Measurements from ENCODE around the gene SPECC1L.

Gene SPECC1L, protein sequence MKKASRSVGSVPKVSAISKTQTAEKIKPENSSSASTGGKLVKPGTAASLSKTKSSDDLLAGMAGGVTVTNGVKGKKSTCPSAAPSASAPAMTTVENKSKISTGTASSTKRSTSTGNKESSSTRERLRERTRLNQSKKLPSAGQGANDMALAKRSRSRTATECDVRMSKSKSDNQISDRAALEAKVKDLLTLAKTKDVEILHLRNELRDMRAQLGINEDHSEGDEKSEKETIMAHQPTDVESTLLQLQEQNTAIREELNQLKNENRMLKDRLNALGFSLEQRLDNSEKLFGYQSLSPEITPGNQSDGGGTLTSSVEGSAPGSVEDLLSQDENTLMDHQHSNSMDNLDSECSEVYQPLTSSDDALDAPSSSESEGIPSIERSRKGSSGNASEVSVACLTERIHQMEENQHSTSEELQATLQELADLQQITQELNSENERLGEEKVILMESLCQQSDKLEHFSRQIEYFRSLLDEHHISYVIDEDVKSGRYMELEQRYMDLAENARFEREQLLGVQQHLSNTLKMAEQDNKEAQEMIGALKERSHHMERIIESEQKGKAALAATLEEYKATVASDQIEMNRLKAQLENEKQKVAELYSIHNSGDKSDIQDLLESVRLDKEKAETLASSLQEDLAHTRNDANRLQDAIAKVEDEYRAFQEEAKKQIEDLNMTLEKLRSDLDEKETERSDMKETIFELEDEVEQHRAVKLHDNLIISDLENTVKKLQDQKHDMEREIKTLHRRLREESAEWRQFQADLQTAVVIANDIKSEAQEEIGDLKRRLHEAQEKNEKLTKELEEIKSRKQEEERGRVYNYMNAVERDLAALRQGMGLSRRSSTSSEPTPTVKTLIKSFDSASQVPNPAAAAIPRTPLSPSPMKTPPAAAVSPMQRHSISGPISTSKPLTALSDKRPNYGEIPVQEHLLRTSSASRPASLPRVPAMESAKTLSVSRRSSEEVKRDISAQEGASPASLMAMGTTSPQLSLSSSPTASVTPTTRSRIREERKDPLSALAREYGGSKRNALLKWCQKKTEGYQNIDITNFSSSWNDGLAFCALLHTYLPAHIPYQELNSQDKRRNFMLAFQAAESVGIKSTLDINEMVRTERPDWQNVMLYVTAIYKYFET

DNA sequence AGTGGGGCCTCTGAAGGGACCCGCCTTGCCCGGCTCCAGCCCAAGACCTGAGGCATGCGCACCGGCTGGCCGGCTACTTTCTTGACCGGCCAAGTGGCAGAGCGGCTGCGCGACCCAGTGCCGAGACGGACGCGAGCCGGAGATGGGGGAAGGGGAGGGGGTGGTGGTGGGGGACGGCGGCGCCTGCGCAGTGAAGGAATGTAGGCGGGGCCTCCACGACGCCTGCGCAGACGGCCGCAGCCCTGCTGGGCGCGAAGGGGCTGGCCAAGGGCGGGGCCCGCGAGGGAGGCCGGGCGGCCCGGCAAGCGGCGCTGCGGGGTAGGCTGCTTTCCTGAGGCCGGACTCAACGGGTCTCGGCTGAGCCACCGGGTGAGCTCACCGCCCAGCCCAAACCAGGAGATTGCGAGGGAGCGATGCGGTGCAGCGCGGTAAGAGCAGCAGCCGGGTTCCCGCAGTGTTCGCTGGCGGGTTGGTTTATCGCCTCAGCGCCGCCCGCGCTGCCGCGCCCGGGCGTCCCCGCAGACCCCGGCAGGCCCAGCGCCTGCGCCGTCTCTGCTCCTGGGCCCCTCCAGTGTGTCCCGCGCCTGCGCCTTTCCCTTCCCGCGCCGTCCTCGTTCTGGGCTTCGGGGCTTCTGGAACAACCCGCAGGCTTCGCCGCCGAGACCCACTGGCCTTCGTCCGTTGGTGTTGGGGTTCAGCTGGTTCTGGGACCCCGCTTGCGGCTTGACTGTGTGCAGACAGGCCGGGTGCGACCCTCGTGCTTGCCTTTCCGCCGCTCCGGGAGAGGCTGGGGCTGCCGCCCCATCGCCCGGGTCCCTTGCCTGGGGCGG, at the start of gene SPECC1L:
Gene SPECC1L (plus strand): TSS at position 276 of the 830 bp plus-strand sequence. CDS start 31,401 bp downstream, outside the sequence.
- no peaks in the 10 kb centered on the region for H3K27me3 ChIP-seq (ENCODE audit: low read depth, low read length)
- peaks cover 0 to 5% of the 10 kb centered on the region in 2 donors for H3K36me3 ChIP-seq (ENCODE audit: control insufficient read depth in 1 of 2, insufficient read depth in 2 of 2, low read length in 2 of 2)
- peaks cover 0 to 21% of the 10 kb centered on the region in 2 donors for H3K4me1 ChIP-seq (ENCODE audit: control insufficient read depth in 1 of 2, insufficient read depth in 2 of 2, low read length in 2 of 2)
- no peaks in the 10 kb centered on the region for H3K9me3 ChIP-seq (ENCODE audit: control insufficient read depth in 1 of 2, low read length in 2 of 2)
- peak within 1 kb of the TSS; percentile 76 to 90 for H3K4me3 ChIP-seq (ENCODE audit: low read depth in 1 of 2, low read length in 2 of 2)
- H3K27ac ChIP-seq (ENCODE audit: low read length), result peak within 1 kb of the TSS; percentile 71

DNA sequence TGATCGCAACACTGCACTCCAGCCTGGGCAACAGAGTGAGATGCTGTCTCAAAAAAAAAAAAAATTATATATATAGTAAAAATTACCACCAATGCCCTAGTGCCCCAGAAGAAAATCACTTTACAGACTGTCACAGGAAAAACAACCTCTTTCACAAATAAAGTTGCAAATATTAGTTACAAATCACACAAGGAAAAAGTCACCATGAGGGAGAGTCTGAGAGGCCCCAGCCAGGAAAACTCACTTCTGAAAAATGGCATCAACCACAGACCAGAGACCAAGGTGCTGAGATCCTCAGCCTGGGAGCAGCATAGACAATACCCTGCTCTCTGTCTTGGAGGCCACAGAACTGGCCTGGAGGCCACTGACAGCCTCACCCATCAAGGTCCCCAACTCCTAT, 46.2 kb upstream of the SPECC1L start:
- Histone ChIP-seq H3K36me3 (ENCODE audit: control insufficient read depth in 1 of 2, insufficient read depth in 2 of 2, low read length in 2 of 2) (peaks cover 0 to 4% of the 10 kb centered on the region in 2 donors), H3K27me3 (ENCODE audit: low read depth, low read length) (no peaks in the 10 kb centered on the region)

DNA sequence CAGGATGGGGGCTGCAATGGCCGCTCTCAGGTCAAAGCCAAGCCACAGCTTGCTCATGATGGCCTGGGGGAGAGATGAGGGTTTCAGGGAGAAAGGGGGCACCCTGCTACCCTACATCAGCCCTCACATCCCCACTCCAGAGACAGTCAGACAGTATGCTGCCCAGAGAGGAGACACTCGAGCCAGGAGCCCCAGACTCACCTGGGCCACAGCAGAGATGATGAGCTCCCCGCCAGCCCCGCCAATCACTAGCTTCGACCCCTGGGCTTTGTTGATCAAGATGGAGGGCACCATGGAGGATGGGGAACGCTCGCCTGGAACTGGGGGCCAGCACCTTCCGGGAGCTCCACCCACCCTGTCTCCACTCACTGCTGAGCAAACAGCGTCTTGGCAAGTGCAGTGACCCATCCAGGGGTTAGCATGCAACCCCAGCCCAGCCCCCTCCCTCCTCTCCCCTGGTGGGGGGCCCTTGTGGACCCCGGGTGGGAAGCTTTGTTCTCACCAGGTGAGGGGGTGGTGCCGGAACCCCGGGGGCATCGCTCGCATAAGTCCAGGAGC, 45.5 kb upstream of the SPECC1L start:
- H3K4me1 ChIP-seq (ENCODE audit: control insufficient read depth in 1 of 2, insufficient read depth in 2 of 2, low read length in 2 of 2), result no peaks in the 10 kb centered on the region
- no peak overlapping the region for H3K4me3 ChIP-seq (ENCODE audit: low read depth in 1 of 2, low read length in 2 of 2)
- no peak overlapping the region for H3K27ac ChIP-seq (ENCODE audit: low read length)
- peaks cover 0 to 4% of the 10 kb centered on the region in 2 donors for H3K36me3 ChIP-seq (ENCODE audit: control insufficient read depth in 1 of 2, insufficient read depth in 2 of 2, low read length in 2 of 2)
- no peaks in the 10 kb centered on the region for H3K27me3 ChIP-seq (ENCODE audit: low read depth, low read length)
- peaks cover 4 to 8% of the 10 kb centered on the region in 2 donors for H3K9me3 ChIP-seq (ENCODE audit: control insufficient read depth in 1 of 2, low read length in 2 of 2)

More for the DNA sequence above, 46.2 kb upstream of the SPECC1L start:
- Histone ChIP-seq H3K9me3 (ENCODE audit: control insufficient read depth in 1 of 2, low read length in 2 of 2) (peaks cover 4 to 8% of the 10 kb centered on the region in 2 donors), H3K4me1 (ENCODE audit: control insufficient read depth in 1 of 2, insufficient read depth in 2 of 2, low read length in 2 of 2) (no peaks in the 10 kb centered on the region), H3K27ac (ENCODE audit: low read length) (no peak overlapping the region), H3K4me3 (ENCODE audit: low read depth in 1 of 2, low read length in 2 of 2) (no peak overlapping the region)

DNA sequence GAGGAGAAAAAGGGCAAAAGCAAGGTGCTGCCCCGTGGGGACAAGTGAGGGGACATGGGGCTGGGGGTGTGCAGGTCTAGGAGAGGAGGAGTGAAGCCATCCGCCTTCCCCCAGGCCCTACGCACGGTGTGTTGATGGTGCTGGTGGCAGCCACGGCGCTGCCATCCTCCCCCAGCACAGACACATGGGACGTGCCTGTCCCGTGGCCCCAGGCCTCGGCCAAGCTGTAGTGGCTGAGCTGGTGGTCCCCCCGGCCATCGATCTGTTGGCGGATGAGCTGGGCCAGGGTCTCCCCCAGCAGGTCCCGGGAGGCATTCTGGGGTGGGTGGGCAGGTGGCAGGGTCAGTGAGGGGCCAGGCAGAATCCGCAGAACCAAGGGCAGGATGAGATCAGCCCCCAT, 44.7 kb upstream of the SPECC1L start:
- H3K27ac ChIP-seq (ENCODE audit: low read length), result no peak overlapping the region
- H3K27me3 ChIP-seq (ENCODE audit: low read depth, low read length), result no peaks in the 10 kb centered on the region
- peaks cover 0 to 4% of the 10 kb centered on the region in 2 donors for H3K36me3 ChIP-seq (ENCODE audit: control insufficient read depth in 1 of 2, insufficient read depth in 2 of 2, low read length in 2 of 2)
- no peaks in the 10 kb centered on the region for H3K4me1 ChIP-seq (ENCODE audit: control insufficient read depth in 1 of 2, insufficient read depth in 2 of 2, low read length in 2 of 2)
- no peak overlapping the region for H3K4me3 ChIP-seq (ENCODE audit: low read depth in 1 of 2, low read length in 2 of 2)
- H3K9me3 ChIP-seq (ENCODE audit: control insufficient read depth in 1 of 2, low read length in 2 of 2), result peaks cover 4 to 8% of the 10 kb centered on the region in 2 donors

DNA sequence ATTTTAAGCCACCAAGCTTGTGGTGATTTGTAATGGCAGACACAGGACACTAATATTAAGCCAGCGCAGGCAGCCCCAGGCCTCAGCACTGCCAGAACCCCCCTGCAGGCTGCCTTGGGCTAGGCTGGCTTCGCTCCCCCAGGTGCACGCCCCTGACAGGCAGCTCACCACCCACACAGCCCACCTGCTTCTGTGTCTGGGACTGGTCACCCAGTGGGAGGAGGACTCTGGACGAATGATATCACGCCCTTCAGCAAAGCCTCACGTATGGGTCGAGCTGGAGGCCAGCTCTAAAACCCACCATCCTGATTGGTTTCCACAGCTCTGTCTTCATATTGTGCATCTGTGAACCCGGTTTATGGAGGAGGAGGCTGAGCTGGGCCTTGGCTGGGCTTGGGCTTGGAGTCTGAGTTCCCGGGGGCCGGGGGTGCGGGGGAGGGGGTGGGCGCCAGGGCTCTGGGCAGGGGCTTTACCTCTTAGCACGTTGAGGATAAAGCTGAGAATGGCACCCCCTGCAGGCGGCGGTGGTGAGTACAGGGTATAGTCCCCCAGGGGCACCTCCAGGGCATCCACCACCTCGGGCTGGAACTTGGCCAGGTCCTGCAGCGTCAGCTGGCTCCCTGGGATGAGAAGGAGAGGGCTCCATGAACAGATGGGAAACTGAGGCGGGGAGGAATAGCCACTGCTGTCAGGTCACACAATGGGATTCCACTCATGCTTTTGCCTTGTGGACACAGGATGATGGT, 39.5 kb upstream of the SPECC1L start:
- no peak overlapping the region for H3K27ac ChIP-seq (ENCODE audit: low read length)
- no peaks in the 10 kb centered on the region for H3K9me3 ChIP-seq (ENCODE audit: control insufficient read depth in 1 of 2, low read length in 2 of 2)
- no peaks in the 10 kb centered on the region for H3K36me3 ChIP-seq (ENCODE audit: control insufficient read depth in 1 of 2, insufficient read depth in 2 of 2, low read length in 2 of 2)

DNA sequence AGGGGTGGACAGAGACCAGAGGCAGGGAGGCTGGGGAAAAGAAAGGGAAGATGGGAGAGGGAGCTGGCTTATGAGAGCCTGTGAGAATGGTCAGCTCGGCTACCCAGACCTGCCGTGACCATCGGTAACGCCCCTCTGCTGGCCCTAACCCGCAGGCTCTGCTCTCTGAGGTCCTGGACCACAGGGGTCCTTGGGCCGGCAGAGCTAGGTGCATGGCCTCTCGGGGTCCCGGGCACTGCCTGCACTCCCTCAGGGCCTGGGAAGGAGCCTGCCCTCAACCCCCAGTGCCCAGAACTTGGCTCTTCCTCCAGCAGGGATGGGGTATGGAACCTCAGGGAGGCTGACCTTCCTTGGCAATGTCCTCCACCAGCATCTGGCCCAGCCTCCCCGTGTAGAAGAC, 38.9 kb upstream of the SPECC1L start:
- no peaks in the 10 kb centered on the region for H3K36me3 ChIP-seq (ENCODE audit: control insufficient read depth in 1 of 2, insufficient read depth in 2 of 2, low read length in 2 of 2)
- no peaks in the 10 kb centered on the region for H3K4me1 ChIP-seq (ENCODE audit: control insufficient read depth in 1 of 2, insufficient read depth in 2 of 2, low read length in 2 of 2)
- no peak overlapping the region for H3K27ac ChIP-seq (ENCODE audit: low read length)
- no peaks in the 10 kb centered on the region for H3K27me3 ChIP-seq (ENCODE audit: low read depth, low read length)
- no peaks in the 10 kb centered on the region for H3K9me3 ChIP-seq (ENCODE audit: control insufficient read depth in 1 of 2, low read length in 2 of 2)
- no peak overlapping the region for H3K4me3 ChIP-seq (ENCODE audit: low read depth in 1 of 2, low read length in 2 of 2)

More for the DNA sequence above, 39.5 kb upstream of the SPECC1L start:
- H3K4me3 ChIP-seq (ENCODE audit: low read depth in 1 of 2, low read length in 2 of 2), result no peak overlapping the region
- H3K27me3 ChIP-seq (ENCODE audit: low read depth, low read length), result no peaks in the 10 kb centered on the region
- no peaks in the 10 kb centered on the region for H3K4me1 ChIP-seq (ENCODE audit: control insufficient read depth in 1 of 2, insufficient read depth in 2 of 2, low read length in 2 of 2)

DNA sequence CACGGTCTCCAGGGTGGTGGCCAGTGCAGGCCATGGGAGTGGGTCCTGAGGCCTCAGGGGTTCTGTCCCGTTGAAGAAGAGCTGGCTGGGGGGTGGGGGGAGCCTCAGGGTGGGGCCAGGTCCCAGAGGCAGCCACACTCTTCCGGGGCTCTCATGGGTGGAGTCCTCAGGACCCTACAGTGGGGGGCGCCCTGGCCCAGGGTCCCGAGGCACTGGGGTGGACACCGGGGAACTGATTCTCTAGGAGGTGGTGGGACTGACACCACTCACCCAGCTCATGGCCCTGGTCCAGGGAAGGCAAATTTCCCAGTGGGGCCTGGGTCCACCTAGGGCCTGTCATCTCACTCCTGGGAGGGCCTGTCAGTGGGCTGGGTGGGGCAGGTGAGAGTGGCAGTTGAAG, 38.5 kb upstream of the SPECC1L start:
- Histone ChIP-seq H3K27ac (ENCODE audit: low read length) (no peak overlapping the region), H3K4me3 (ENCODE audit: low read depth in 1 of 2, low read length in 2 of 2) (no peak overlapping the region), H3K4me1 (ENCODE audit: control insufficient read depth in 1 of 2, insufficient read depth in 2 of 2, low read length in 2 of 2) (no peaks in the 10 kb centered on the region), H3K9me3 (ENCODE audit: control insufficient read depth in 1 of 2, low read length in 2 of 2) (no peaks in the 10 kb centered on the region), H3K27me3 (ENCODE audit: low read depth, low read length) (no peaks in the 10 kb centered on the region), H3K36me3 (ENCODE audit: control insufficient read depth in 1 of 2, insufficient read depth in 2 of 2, low read length in 2 of 2) (no peaks in the 10 kb centered on the region)

DNA sequence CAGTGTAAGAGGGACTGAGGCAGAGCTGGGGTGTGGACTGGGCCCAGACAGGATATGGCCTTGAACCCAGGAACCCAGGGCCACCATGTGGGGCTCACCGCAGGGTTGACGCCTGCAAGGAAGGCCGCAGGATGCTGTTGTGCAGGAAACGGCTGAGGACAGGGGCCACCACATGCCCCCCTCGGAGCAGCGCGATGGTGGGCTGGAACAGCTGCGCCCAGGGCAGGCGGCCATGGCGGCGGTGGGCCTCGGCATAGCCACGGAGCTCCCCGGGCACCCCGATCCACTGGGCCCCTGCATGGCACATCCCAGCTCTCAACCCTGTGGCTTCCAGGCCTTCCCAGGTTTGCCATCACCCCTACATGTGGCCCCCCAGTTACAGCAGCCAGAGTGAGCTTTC, 37.9 kb upstream of the SPECC1L start:
- Histone ChIP-seq H3K4me1 (ENCODE audit: control insufficient read depth in 1 of 2, insufficient read depth in 2 of 2, low read length in 2 of 2) (no peaks in the 10 kb centered on the region), H3K9me3 (ENCODE audit: control insufficient read depth in 1 of 2, low read length in 2 of 2) (no peaks in the 10 kb centered on the region), H3K4me3 (ENCODE audit: low read depth in 1 of 2, low read length in 2 of 2) (no peak overlapping the region), H3K36me3 (ENCODE audit: control insufficient read depth in 1 of 2, insufficient read depth in 2 of 2, low read length in 2 of 2) (no peaks in the 10 kb centered on the region), H3K27ac (ENCODE audit: low read length) (no peak overlapping the region), H3K27me3 (ENCODE audit: low read depth, low read length) (no peaks in the 10 kb centered on the region)

DNA sequence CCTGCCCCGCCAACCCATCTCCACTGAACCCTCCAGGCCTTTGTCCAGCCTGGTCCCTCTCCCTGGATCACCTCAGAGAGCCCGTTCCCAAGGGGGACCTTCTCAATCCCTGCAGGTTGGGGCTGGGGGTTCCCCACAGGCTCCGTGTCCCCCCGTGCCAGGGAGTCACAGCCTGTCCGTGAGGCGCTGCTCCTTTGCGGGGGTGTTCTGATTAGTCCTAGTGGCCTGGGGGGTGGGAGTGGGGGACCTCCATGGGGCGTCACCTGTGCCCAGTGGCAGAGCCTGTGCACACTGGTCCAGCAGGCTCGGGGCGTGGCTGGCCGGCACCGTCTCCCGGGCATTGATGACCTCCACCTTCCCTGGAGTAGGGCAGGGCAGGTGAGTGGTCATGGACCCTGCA, 37.4 kb upstream of the SPECC1L start:
- H3K4me3 ChIP-seq (ENCODE audit: low read depth in 1 of 2, low read length in 2 of 2), result no peak overlapping the region
- H3K4me1 ChIP-seq (ENCODE audit: control insufficient read depth in 1 of 2, insufficient read depth in 2 of 2, low read length in 2 of 2), result no peaks in the 10 kb centered on the region
- H3K36me3 ChIP-seq (ENCODE audit: control insufficient read depth in 1 of 2, insufficient read depth in 2 of 2, low read length in 2 of 2), result no peaks in the 10 kb centered on the region
- H3K27ac ChIP-seq (ENCODE audit: low read length), result no peak overlapping the region
- H3K27me3 ChIP-seq (ENCODE audit: low read depth, low read length), result no peaks in the 10 kb centered on the region
- H3K9me3 ChIP-seq (ENCODE audit: control insufficient read depth in 1 of 2, low read length in 2 of 2), result no peaks in the 10 kb centered on the region

DNA sequence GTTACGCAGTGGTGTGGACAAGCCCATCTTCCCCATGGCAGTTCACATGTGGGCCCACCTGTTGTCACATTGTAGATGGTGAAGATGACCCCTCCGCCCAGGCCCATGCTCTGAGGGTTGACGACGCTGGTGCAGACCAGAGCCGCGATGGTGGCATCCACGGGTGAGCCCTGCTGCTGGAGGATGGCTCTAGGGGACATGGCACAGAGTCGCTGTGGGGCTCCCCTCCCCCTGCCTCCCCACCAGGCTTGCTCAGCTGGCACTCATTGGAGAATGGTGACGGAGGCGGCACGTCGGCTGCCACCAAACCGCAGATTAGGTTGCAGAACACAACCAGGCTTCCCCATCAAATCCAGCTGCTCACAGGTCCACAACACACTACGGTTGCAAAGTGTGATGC, 36.8 kb upstream of the SPECC1L start:
- Histone ChIP-seq H3K27ac (ENCODE audit: low read length) (no peak overlapping the region), H3K36me3 (ENCODE audit: control insufficient read depth in 1 of 2, insufficient read depth in 2 of 2, low read length in 2 of 2) (no peaks in the 10 kb centered on the region), H3K4me1 (ENCODE audit: control insufficient read depth in 1 of 2, insufficient read depth in 2 of 2, low read length in 2 of 2) (no peaks in the 10 kb centered on the region), H3K4me3 (ENCODE audit: low read depth in 1 of 2, low read length in 2 of 2) (no peak overlapping the region), H3K27me3 (ENCODE audit: low read depth, low read length) (no peaks in the 10 kb centered on the region), H3K9me3 (ENCODE audit: control insufficient read depth in 1 of 2, low read length in 2 of 2) (no peaks in the 10 kb centered on the region)

All from muscle layer of duodenum (tissue), 2 donors.